Endodermal cell (in vitro differentiated cells): ENCODE measurements around the gene GLIS1. TPM values are rescaled to one million over a fixed set of nuclear protein-coding genes. Genes with fewer than 3 reads are reported as not detected.

Experiments
- DNase-seq: peaks from one replicate; pipeline ENCODE4 v3.0.0-alpha.2; 2017
- H3K27ac ChIP-seq: 2 replicates; pipeline ENCODE4 v1.5.1; 2013; ENCODE audit warnings: mild to moderate bottlenecking, low read depth, low read length, moderate library complexity
- H3K27me3 ChIP-seq: 2 replicates; pipeline ENCODE4 v1.6.1; 2013; ENCODE audit warnings: mild to moderate bottlenecking, low read length, moderate library complexity; ENCODE audit not compliant: insufficient read depth, control insufficient read depth, poor library complexity, severe bottlenecking
- H3K36me3 ChIP-seq: 2 replicates; pipeline ENCODE4 v1.7.0; 2013; ENCODE audit warnings: mild to moderate bottlenecking, low read length, moderate library complexity; ENCODE audit not compliant: control insufficient read depth, insufficient read depth
- H3K4me1 ChIP-seq: one replicate; pipeline ENCODE4 v1.7.0; 2013; ENCODE audit warnings: low read length; ENCODE audit not compliant: control insufficient read depth, insufficient read depth
- H3K4me3 ChIP-seq: 2 replicates; pipeline ENCODE4 v1.5.1; 2013; ENCODE audit warnings: mild to moderate bottlenecking, low read length, moderate library complexity
- H3K9ac ChIP-seq: 2 replicates; pipeline ENCODE4 v1.6.1; 2013; ENCODE audit warnings: mild to moderate bottlenecking, low read length, moderate library complexity; ENCODE audit not compliant: poor library complexity, severe bottlenecking; ENCODE audit errors: extremely low read depth
- H3K9me3 ChIP-seq: 2 replicates; pipeline ENCODE4 v1.6.1; 2013; ENCODE audit warnings: mild to moderate bottlenecking, low read length, moderate library complexity; ENCODE audit not compliant: control insufficient read depth
- H3K27ac Mint-ChIP-seq: 2 replicates; pipeline ENCODE4 v1.8.0; 2020; ENCODE audit warnings: mixed read lengths
- H3K27me3 Mint-ChIP-seq: 2 replicates; pipeline ENCODE4 v1.8.0; 2021; ENCODE audit warnings: mild to moderate bottlenecking, mixed read lengths; ENCODE audit not compliant: insufficient read depth
- H3K36me3 Mint-ChIP-seq: 2 replicates; pipeline ENCODE4 v1.8.0; 2020; ENCODE audit warnings: low read depth, mixed read lengths
- H3K4me1 Mint-ChIP-seq: 2 replicates; pipeline ENCODE4 v1.8.0; 2020; ENCODE audit warnings: mixed read lengths
- H3K4me3 Mint-ChIP-seq: 2 replicates; pipeline ENCODE4 v1.8.0; 2020; ENCODE audit warnings: mild to moderate bottlenecking, moderate library complexity, mixed read lengths
- H3K9me3 Mint-ChIP-seq: 2 replicates; pipeline ENCODE4 v1.8.0; 2020; ENCODE audit warnings: mild to moderate bottlenecking, mixed read lengths
- WGBS, 2 experiments: methylation state at CpG; one replicate each; pipeline versions ENCODE4 v1.1.5 to v1.1.7; 2013; ENCODE audit warnings: missing lambda C conversion rate in 2 of 2, mixed read lengths in 1 of 2; ENCODE audit not compliant: insufficient coverage in 1 of 2, insufficient read length in 1 of 2; 5-methylcytosine and 5-hydroxymethylcytosine counted together
- long read RNA-seq, 4 experiments: library from polyadenylated mRNA in 2 of 4; library from RNA in 1 of 4; library from capped mRNA in 1 of 4; stranded (forward) in 3 of 4; unstranded in 1 of 4; transcript quantifications; one replicate each; pipeline ENCODE4 v2.0.0, GENCODE V29; 2020 to 2021; ENCODE audit warnings: inconsistent platforms in 1 of 4
- polyA plus RNA-seq, 2 experiments: library from polyadenylated mRNA; stranded (reverse); fragments of 50-300 nt; gene quantifications; one replicate each; pipeline ENCODE4 v1.2.3, GENCODE V29; 2013
- total RNA-seq, 2 donors: library from RNA; stranded (reverse); fragmentation: NEBNext Ultra II Directional in 1 of 2; extraction: Animal tissue kit (Norgen Biotek cat#: 25700) in 1 of 2; gene quantifications; 2 replicates in 1 of 2; 3 replicates in 1 of 2; pipeline ENCODE4 v1.2.1, GENCODE V29; 2021
- TF ChIP-seq, protein P1 (sequence below): fragments of 200-600 bp; sonication (generic); conservative IDR thresholded peaks from 2 replicates; pipeline ENCODE4 v1.5.0; 2021; ENCODE audit warnings: antibody characterized with exemption, mild to moderate bottlenecking

GLIS1 gene
- total RNA-seq = 1 to 10 TPM; 2.1 to 3.9 TPM
- 0.43 TPM for polyA plus RNA-seq (2013, experiment 1 of 2)
- polyA plus RNA-seq (2013, experiment 2 of 2) = 0.25 TPM
- long read RNA-seq, experiment 1, partial matches to known transcripts = 0 of 4 reads
- long read RNA-seq, experiment 1, other reads (novel, unspliced or antisense) = 4 of 4 reads
- long read RNA-seq, experiment 2, partial matches to known transcripts = 1 of 5 reads
- long read RNA-seq, experiment 2, other reads (novel, unspliced or antisense) = 4 of 5 reads
- long read RNA-seq, experiment 3, partial matches to known transcripts = 0 of 3 reads
- long read RNA-seq, experiment 3, other reads (novel, unspliced or antisense) = 2 of 3 reads
- long read RNA-seq, experiment 4, partial matches to known transcripts = 0 of 2 reads
- long read RNA-seq, experiment 4, other reads (novel, unspliced or antisense) = 2 of 2 reads

DNA sequence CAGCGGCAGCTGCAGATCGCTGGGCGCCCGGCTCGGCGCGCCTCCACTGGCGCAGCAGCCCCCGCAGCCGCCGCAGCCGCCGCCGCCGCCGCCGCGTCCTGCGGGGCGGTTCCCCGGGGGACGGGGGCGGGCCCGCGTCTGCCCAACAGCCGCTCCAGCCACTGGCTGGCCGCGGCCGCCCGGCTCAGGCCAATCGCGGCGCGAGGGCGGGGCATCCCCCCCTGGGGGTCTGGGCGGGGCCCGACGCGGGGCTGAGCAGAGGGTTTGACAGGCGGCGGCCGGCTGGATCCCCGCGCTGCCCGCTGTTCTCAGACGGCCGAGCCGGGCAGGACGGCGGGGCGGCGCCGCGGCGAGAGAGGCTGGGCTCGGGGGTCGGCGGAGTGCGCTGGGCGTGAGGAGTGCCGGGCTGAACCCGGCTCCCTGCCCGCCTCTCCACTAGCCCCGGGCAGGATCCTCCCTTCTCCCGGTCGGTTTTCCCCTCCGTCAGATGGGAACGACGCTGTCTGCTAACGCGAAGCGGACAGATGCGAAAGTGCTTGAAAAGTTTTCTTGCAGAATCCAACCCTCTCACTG, at the start of gene GLIS1:
Gene GLIS1 (minus strand): TSS at position 56 of the 573 bp plus-strand sequence. CDS start 1,100 bp downstream, outside the sequence.
- Histone ChIP-seq H3K9me3 (peaks cover 8% of the 10 kb centered on the region), H3K9ac (no peak within 1 kb of the TSS), H3K4me1 (peaks cover 11% of the 10 kb centered on the region), H3K36me3 (no peaks in the 10 kb centered on the region), H3K4me3 (peak within 1 kb of the TSS; percentile 77), H3K27ac (no peak within 1 kb of the TSS), H3K27me3 (peaks cover 57% of the 10 kb centered on the region)
- WGBS, 2 experiments = 1 to 3% methylated on average over 14 to 73 of the region's 73 CpGs
- Mint-ChIP-seq H3K27ac (no peak within 1 kb of the TSS), H3K4me1 (peaks cover 20% of the 10 kb centered on the region), H3K27me3 (peaks cover 64% of the 10 kb centered on the region), H3K36me3 (no peaks in the 10 kb centered on the region), H3K4me3 (peak within 1 kb of the TSS; percentile 52), H3K9me3 (peaks cover 11% of the 10 kb centered on the region)
- TF ChIP-seq, protein P1, sequence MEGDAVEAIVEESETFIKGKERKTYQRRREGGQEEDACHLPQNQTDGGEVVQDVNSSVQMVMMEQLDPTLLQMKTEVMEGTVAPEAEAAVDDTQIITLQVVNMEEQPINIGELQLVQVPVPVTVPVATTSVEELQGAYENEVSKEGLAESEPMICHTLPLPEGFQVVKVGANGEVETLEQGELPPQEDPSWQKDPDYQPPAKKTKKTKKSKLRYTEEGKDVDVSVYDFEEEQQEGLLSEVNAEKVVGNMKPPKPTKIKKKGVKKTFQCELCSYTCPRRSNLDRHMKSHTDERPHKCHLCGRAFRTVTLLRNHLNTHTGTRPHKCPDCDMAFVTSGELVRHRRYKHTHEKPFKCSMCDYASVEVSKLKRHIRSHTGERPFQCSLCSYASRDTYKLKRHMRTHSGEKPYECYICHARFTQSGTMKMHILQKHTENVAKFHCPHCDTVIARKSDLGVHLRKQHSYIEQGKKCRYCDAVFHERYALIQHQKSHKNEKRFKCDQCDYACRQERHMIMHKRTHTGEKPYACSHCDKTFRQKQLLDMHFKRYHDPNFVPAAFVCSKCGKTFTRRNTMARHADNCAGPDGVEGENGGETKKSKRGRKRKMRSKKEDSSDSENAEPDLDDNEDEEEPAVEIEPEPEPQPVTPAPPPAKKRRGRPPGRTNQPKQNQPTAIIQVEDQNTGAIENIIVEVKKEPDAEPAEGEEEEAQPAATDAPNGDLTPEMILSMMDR = no peak
- DNase-seq = peak; percentile 97

DNA sequence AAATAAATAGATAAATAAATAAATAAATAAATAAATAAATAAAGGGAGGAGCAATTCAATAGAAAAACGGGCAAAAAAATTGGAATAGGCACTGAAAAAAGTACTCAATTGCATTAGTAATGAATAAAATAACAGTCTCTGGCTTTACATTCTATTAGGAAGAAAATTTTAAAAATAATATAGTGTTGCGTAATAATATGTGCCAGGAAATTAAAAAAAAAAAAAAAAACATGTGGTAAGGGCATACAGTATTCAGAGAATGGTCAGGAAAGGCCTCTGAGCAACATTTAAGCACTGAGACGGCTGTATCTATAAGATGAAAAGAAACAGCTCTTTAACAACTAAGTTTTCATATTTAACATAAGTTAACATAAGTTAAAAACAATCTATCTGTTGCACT, 48.7 kb upstream of the GLIS1 start:
- Mint-ChIP-seq H3K9me3 (no peaks in the 10 kb centered on the region), H3K4me1 (no peaks in the 10 kb centered on the region), H3K27ac (no peak overlapping the region), H3K27me3 (no peaks in the 10 kb centered on the region), H3K4me3 (no peak overlapping the region), H3K36me3 (peaks cover 72% of the 10 kb centered on the region)
- Histone ChIP-seq H3K4me3 (no peak overlapping the region), H3K27me3 (no peaks in the 10 kb centered on the region), H3K27ac (no peak overlapping the region), H3K36me3 (peaks cover 60% of the 10 kb centered on the region), H3K9ac (no peak overlapping the region), H3K9me3 (peaks cover 5% of the 10 kb centered on the region), H3K4me1 (no peaks in the 10 kb centered on the region)
- 86 to 92% methylated on average over 1 to 3 of the region's 3 CpGs for WGBS, 2 experiments
- TF ChIP-seq, protein P1 = no peak
- DNase-seq = no peak

GRCh38 chr1:53783056-53783455, 44.1 kb upstream of the GLIS1 start:
- TF ChIP-seq, protein P1 = no peak
- H3K36me3 Mint-ChIP-seq = peaks cover 55% of the 10 kb centered on the region

More at GRCh38 chr1:53783056-53783455, 44.1 kb upstream of the GLIS1 start:
- no peak for DNase-seq
- H3K4me3 ChIP-seq = no peak overlapping the region
- Mint-ChIP-seq H3K4me3 (no peak overlapping the region), H3K27me3 (no peaks in the 10 kb centered on the region), H3K4me1 (no peaks in the 10 kb centered on the region), H3K27ac (no peak overlapping the region), H3K9me3 (no peaks in the 10 kb centered on the region)
- H3K36me3 ChIP-seq = peaks cover 51% of the 10 kb centered on the region
- WGBS, 2 experiments = 100% methylated on average over 1 of the region's 1 CpG; no CpG with 5 or more reads in 1 of the 2 experiments
- H3K4me1 ChIP-seq = no peaks in the 10 kb centered on the region
- no peaks in the 10 kb centered on the region for H3K9me3 ChIP-seq
- no peaks in the 10 kb centered on the region for H3K27me3 ChIP-seq
- H3K9ac ChIP-seq = no peak overlapping the region
- no peak overlapping the region for H3K27ac ChIP-seq
